Myocyte (in vitro differentiated cells): ENCODE measurements around the gene ATG4D. TPM values are rescaled to one million over a fixed set of nuclear protein-coding genes. Genes with fewer than 3 reads are reported as not detected.
A peak's percentile ranks its signal among the peaks of the same experiment; 100 is the strongest.
"Not testable (repeated sequence)": the region's sequence is repeated elsewhere in the genome, so short reads cannot be mapped to it uniquely, and the experiment has no call there.

Experiments
- DNase-seq: peaks from one replicate; pipeline ENCODE4 v3.0.0-alpha.2; 2012; ENCODE audit warnings: low read depth
- total RNA-seq: library from RNA; depleted of rRNA; stranded (reverse); fragments of >200 nt; gene quantifications from 2 replicates; pipeline ENCODE4 v1.2.3, GENCODE V29; 2014

ATG4D gene
- total RNA-seq, 1 donor from 2014 or later: 52.8 TPM

DNA sequence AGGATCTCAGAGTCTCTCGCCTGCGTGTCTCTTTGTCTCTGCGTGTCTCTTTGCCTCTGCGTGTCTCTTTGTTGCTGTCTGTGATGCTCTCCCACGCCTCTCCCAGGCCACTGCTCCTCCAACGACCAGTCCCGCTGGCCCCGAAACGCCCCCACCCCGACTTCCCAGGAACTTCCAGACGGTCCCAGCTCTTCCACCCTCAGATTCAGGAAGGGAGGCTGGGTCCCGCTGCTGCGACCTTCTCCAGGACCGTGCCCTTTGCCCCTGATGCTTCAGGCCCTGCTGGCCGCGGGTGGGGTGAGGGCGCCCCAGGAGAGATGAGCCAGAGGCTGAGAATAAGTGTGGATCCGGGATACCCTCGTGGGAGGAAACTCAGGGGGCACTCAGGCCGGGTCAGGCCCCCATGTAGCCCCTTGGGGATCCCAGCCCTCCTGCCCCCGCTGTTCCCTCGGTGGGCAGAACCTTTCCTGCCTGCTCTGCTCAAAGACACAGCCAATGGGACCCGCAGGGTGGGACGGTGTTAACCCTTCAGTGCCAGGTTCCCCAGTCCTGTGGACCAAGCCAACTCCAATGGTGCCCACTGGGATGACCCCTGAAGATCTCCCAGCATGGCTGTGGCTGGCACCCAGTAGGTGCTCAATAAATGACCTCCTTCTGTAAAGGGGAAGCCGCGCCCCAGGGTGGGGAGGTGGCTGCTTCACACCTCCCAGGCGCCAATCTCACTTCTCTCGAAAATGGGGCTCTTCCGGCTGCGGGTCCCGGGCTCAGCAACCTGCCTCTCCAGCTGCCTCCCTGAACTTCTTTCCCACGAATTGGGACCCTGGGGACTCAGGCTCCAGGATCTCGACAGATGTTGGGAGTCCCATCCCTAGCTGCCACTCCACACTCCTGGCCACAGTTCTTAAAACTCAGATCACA is 25.0 kb upstream of the ATG4D start:
- no peak for DNase-seq

DNA sequence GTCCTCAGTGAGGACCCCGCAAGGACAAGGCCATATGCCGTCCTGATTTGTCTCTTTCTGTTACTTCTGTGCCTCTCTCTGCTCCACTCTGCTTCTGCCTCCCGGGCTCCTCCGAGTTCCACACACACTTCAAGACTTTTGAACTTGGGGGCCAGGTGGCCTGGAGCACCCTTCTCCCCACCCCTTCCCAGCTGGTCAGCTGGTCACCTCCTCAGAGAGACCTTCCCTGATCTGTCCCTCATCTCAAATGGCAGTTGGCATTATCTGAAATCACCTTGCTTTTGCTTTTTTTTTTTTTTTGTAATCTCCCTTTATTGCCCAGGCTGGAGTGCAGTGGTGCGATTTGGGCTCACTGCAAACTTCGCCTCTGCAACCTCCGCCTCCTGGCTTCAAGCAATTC is 24.3 kb upstream of the ATG4D start:
- no peak for DNase-seq

DNA sequence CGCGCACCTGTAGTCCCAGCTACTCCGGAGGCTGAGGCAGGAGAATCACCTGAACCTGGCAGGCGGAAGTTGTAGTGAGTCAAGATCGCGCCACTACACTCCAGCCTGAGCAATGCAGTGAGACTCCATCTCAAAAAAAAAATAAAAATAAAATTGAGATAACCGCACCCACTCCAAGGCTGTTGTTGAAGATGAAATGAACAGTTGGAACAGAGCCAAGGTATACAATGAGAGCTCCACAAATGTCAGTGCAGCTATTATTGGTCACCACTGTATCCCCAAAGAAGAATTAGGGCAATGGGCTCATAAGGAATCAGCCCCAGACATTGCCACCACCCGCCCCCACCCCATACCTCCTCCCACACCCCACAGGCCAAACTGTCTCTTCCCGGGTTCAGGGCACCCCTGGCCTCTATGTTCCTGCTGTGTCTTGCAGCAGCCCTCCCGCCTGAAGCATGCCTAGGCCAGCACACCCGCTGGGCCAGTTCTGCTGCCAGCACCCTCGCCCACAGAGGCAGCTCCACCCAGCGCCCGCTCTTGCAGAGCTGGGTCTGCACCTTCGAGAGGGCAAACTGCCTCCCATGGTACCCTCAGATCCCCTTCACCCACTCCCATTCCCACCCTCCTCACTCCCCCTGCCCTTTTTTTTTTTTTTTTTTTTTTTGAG is 22.9 kb upstream of the ATG4D start:
- no peak for DNase-seq

DNA sequence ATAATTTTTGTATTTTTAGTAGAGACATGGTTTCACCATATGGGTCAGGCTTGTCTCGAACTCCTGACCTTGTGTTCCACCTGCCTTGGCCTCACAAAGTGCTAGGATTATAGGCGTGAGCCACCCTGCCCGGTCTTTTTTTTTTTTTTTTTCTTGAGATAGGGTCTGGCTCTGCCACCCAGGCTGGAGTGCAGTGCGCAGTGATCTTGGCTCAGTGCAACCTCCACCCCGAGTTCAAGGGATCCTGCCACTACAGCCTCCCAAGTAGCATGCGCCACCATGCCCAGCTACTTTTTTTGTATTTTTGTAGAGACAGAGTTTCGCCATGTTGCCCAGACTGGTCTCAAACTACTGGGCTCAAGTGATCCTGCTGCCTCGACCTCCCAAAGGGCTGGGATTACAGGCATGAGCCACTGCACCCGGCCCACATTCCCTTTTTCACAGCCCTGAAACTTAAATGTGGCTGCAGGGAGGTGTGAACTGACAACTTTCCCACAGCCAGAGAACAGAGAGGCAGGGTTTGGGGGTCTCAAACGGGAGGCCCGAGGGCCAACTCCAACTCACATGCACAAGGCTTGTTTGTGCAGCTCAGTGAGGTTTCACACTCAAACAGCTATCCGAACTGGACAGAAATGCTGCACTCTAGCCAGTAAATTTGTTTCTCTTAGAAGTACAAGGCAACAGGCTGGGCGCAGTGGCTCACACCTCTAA is 22.1 kb upstream of the ATG4D start:
- no peak for DNase-seq

DNA sequence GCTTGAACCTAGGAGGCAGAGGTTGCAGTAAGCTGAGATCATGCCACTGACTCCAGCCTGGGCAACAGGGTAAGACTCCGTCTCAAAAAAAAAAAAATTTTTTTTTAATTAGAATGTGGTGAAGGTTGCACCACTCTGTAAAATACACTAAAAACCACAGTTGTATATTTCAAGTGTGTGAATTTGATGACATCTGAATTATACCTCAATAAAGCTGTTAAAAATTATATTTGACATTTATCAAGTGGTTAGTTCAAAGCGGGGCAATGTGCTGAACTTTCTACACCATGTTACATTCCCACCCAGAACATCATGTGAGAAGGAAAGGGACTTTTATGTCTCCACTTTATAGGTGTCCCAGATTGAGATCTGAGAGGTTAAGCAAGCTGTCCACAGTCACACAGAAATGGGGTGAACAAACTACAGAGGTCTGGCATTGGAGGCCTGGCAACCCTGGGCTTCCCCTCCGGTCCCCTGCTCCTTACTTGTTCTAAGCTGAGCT is 20.5 kb upstream of the ATG4D start:
- no peak for DNase-seq

DNA sequence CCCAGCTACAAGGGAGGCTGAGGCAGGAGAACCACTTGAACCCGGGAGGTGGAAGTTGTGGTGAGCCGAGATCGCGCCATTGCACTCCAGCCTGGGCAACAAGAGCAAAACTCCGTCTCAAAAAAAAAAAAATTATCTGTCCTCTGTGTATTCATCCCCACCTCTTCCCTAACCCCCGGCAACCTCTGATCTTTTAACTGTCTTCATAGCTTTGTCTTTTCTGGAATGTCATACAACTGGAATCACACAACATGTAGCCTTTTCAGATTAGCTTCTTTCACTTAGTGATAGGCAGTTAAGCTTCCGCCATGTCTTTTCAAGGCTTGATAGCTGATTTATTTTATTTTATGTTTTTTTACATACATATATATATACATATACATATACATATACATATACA is 18.1 kb upstream of the ATG4D start:
- no peak for DNase-seq

DNA sequence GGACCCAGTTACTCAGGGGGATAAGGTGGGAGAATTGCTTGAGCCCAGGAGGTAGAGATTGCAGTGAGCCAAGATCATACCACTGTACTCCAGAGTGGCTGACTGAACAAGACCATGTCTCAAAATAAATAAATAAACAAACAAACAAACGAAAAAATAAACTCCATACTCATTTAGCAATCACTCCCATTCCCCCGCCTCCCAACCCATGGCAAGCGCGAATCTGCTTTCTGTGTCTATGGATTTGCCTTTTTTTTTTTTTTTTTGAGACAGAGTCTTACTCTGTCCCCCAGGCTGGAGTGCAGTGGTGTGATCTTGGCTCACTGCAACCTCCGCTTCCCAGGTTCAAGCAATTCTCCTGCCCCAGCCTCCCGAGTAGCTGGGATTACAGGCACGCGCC is 16.8 kb upstream of the ATG4D start:
- not testable (repeated sequence) for DNase-seq

DNA sequence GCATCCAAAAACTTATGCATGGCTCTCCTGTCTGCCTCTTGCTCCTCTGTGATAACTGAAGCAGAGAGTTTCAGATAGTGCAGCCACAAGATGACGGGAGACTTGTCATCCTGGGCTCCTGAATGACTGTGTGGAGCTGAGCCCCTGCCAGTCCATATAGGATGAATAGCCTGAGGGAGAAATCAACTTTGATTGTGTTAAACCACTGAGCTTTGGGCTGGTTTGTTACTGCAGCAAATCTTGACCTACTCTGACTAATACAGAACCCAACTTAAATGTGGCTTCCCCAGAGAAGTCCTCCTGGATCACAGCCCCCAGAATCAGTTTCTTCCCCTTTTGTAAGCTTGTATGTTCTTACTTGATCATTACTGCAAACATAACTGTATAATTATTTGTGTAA is 11.2 kb upstream of the ATG4D start:
- DNase-seq: no peak

DNA sequence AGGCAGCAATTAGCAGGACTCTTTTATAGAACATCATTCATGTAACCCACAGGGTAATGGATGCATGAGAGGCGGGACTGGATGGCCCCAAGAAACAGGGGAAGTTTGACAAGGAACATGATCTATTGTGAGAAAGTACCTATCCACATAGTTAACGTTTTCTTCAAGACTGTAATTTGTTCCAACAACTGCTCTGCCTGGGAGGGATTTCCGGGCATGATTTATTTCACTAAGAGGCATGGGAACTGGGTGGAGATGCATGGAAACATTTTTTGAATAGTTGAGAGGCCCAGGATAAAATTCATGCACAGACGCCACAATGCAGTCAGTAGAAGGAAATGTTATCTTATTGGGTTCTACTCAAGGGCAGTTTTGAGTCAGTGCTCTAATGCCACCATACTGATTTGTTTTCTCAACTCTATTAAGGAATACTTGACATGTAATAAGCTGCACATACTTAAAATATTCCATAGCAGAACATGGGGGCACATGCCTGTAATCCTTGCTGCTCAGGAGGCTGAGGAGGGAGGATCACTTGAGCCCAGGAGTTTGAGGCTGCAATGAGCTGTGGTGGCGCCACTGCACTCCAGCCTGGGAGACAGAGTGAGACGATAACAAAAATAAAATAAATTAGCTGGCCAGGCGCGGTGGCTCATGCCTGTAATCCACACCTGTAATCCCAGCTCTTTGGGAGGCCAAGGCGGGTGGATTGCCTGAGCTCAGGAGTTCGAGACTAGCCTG is 9.9 kb upstream of the ATG4D start:
- DNase-seq: peak; percentile 65

DNA sequence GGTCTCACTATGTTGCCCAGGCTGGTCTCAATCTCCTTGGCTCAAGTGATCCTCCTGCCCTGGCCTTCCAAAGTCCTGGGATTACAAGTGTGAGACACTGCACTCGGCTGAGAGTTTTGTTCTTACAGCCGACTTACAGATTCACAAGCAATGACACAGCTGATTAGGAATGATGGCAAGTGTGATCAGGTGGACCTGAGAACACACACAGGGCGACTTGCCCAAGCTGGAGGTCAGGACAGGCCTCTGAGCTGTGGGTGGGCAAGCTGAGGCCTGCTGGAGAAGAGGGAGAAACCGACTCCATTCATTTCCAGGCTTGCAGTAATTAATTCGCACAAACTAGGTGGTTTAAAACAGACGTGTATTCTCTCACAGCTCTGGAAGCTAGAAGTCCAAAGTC is 8.1 kb upstream of the ATG4D start:
- DNase-seq: no peak

DNA sequence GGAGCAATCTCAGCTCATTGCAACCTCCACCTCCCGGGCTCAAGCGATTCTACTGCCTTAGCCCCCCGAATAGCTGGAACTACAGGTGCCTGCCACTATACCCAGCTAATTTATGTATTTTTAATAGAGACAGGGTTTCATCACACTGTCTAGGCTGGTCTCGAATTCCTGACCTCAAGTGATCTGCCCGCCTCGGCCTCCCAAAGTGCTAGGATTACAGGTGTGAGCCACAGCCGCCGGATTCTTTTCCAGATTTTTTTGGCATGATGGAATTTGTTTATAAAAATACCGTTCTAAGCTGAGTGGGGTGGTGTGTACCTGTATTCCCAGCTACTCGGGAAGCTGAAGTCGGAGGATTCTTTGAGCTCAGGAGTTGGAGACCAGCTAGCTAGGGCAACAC is 6.0 kb upstream of the ATG4D start:
- no peak for DNase-seq

DNA sequence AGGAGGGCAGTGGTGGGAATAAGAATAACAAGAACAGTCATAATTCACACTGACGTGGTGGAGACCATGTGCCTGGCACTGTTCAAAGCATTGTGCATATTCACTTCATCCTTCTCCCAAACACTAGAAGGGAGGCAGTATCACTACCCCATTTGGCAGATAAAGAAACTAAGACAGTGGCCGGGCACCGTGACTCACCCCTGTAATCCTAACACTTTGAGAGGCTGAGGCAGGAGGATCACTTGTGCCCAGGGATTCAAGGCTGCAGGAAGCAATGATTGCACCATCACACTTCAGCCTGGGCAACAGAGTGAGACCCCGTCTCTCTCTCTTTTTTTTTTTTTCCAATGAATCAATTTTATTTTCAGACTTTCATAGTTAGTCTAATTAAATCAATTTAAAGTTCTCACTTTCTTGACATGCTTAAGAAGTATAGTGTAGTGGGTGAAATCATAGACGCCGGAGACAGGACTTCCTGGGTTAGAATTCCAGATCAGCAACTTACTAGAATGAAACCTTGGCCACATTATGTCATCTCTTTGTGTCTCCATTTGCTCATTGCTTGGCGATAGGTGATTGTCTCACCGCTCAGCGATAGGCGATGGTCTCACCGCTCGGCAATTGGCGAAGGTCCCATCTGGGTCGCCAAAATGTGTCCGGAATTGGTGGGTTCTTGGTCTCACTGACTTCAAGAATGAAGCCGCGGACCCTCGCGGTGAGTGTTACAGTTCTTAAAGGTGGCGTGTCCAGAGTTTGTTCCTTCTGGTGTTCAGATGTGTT is 5.3 kb upstream of the ATG4D start:
- no peak for DNase-seq

DNA sequence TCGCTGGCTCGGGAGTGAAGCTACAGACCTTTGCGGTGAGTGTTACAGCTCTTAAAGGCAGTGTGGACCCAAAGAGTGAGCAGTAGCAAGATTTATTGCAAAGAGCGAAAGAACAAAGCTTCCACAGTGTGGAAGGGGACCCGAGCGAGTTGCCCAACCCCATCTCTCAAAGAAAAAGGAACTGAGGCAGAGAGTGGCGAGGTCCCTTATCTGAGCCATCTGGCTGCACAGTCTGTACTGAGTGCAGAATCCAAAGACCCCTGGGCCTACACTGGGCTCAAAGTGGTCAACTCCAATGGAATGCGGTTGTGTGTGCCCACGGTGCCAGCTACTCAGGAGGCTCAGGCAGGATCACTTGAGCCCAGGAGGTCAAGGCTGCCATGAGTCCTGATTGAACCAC is 4.7 kb upstream of the ATG4D start:
- not testable (repeated sequence) for DNase-seq

DNA sequence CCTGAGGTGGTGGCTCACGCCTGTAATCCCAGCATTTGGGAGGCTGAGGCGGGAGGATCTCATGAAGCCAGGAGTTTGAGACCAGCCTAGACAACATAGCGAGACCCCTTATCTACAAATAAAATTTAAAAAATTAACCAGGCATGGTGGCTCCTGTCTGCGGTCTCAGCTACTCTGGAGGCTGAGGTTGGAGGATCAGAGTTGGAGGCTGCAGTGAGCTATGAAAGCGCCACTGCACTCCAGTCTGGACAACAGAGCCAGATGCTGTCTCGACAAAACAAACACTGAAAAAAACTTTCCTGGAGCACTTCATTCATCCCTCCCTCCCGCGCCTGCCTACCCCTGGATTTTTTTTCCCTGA is 665 bp upstream of the ATG4D start:
- DNase-seq: no peak

DNA sequence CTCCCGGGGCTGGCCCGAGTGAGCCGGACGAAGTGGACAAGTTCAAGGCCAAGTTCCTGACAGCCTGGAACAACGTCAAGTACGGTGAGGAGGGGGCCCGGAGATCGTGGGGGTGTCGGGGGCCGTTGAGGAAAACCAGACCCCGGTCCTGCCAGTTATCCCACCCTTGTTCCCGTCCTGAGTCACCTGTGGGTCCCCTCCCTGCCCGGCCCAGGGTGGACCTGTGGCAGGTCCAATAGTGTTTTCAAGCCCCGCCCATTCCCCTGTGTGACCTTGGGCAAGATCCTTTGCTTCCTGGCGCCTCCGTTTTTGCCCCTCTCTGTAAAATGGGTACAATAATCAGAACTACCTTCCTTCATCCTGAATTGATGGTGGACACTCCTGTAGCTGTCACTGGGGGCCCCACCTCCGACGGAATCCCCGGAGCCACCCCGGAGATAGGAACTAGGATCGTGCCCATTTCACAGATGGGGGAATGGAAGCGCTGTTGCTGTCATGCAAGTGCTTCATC is 593 bp downstream of the ATG4D start:
- no peak for DNase-seq

DNA sequence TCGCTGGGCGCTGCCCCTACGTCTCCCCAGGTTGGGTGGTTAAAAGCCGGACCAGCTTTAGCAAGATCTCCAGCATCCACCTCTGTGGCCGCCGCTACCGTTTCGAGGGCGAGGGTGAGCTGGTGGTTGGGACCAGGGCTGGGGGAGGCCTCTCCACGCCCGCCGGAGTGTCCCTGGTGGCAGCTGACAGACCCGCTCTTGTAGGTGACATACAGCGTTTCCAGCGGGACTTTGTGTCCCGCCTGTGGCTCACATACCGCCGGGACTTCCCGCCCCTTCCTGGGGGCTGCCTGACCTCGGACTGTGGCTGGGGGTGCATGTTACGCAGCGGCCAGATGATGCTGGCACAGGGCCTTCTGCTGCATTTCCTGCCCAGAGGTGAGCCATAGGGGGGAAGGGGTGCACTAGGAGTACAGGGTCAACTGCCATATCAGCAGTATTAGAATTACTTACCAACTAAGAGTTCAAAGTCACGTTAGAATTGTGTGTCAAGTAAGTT is 1.1 kb downstream of the ATG4D start:
- DNase-seq: no peak

DNA sequence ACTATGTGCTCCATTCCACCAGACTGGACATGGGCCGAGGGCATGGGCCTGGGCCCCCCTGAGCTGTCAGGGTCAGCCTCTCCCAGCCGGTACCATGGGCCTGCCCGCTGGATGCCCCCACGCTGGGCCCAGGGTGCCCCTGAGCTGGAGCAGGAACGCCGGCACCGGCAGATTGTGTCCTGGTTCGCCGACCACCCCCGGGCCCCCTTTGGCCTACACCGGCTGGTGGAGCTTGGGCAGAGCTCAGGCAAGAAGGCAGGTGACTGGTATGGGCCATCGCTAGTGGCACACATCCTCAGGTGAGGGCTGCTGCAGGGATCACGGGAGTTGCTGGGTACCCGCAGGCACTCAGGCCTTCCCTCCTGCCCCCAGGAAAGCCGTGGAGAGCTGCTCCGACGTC is 3.1 kb downstream of the ATG4D start:
- DNase-seq: no peak

DNA sequence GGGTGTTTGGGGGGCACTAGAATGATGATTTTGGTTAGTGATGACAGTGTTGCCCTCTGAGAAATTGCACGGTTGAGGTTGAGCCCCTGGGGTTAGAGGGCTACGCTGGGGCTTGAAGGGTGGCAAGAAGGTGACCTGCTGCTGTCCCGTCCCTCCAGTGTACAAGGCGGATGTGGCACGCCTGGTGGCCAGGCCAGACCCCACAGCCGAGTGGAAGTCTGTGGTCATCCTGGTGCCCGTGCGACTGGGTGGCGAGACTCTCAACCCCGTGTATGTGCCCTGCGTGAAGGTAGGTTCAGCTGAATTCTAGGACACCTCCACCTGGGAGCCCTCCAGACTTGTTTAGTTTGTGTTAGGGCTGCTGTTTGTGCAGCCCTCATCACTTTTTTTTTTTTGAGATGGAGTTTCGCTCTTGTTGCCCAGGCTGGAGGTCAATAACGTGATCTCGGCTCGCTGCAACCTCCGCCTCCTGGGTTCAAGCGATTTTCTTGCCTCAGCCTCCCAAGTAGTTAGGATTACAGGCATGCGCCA is 5.1 kb downstream of the ATG4D start:
- DNase-seq: no peak

DNA sequence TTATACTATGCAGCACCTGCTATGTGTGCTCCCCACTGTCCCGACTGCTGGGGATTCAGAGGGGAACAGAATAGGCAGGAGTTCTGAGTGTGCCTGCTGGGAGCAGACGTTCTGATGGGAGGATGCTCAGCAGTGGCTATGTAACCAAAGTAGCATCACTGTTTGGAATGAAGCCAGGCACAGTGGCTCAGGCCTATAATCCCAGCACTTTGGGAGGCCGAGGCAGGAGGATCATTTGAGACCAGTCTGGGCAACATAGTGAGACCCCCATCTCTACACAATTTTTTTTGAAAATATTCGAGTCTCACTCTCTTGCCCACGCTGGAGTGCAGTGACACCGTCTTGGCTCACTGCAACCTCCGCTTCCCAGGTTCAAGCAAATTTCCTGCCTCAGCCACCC is 6.0 kb downstream of the ATG4D start:
- no peak for DNase-seq

DNA sequence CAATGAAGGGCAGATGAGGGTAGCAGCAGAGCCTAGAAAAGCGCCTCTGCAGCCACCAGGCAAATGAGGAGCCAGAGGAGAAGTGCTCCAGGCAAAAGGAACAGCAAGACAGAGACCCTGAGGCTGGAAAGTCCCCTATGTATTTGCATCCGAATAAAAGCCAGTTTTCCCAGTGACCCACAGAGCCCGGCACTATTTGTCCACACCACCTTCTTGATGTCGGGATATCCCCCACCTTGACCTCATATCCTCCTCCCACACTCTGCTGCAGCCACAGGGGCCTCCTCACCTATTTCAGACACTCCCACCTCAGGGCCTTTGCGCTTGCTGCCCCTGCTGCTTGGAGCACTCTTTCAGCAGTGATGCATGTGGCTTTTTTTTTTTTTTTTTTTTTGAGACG is 6.6 kb downstream of the ATG4D start:
- DNase-seq: no peak
